Measurements from ENCODE around the gene FGF1. TPM values are rescaled to one million over a fixed set of nuclear protein-coding genes. Genes with fewer than 3 reads are reported as not detected.

The FGF1 gene
- total RNA-seq, 1 donor = 1.2 TPM

GRCh38 chr5:142664067-142664466, 21.8 kb downstream of the FGF1 start:
- no peak for TF ChIP-seq CTCF (IDR thresholded peaks at IDR 0.05; ENCODE audit: insufficient read depth, low read length)

GRCh38 chr5:142663246-142663645, 22.6 kb downstream of the FGF1 start:
- DNase-seq (ENCODE audit: low read depth) = no peak
- H3K4me3 ChIP-seq (ENCODE audit: low read depth, low read length) = no peak overlapping the region
- no peak for TF ChIP-seq CTCF (IDR thresholded peaks at IDR 0.05; ENCODE audit: insufficient read depth, low read length)

More at GRCh38 chr5:142664067-142664466, 21.8 kb downstream of the FGF1 start:
- no peak overlapping the region for H3K4me3 ChIP-seq (ENCODE audit: low read depth, low read length)
- DNase-seq (ENCODE audit: low read depth) = no peak

GRCh38 chr5:142661957-142662356, 23.9 kb downstream of the FGF1 start:
- TF ChIP-seq CTCF (IDR thresholded peaks at IDR 0.05; ENCODE audit: insufficient read depth, low read length) = no peak
- DNase-seq (ENCODE audit: low read depth) = no peak
- H3K4me3 ChIP-seq (ENCODE audit: low read depth, low read length) = no peak overlapping the region

GRCh38 chr5:142661143-142661542, 24.7 kb downstream of the FGF1 start:
- no peak for DNase-seq (ENCODE audit: low read depth)
- H3K4me3 ChIP-seq (ENCODE audit: low read depth, low read length) = no peak overlapping the region
- TF ChIP-seq CTCF (IDR thresholded peaks at IDR 0.05; ENCODE audit: insufficient read depth, low read length) = no peak

GRCh38 chr5:142660731-142661130, 25.2 kb downstream of the FGF1 start:
- DNase-seq (ENCODE audit: low read depth) = no peak
- TF ChIP-seq CTCF (IDR thresholded peaks at IDR 0.05; ENCODE audit: insufficient read depth, low read length) = no peak
- H3K4me3 ChIP-seq (ENCODE audit: low read depth, low read length) = no peak overlapping the region

GRCh38 chr5:142660196-142660595, 25.7 kb downstream of the FGF1 start:
- no peak overlapping the region for H3K4me3 ChIP-seq (ENCODE audit: low read depth, low read length)
- DNase-seq (ENCODE audit: low read depth) = no peak
- TF ChIP-seq CTCF (IDR thresholded peaks at IDR 0.05; ENCODE audit: insufficient read depth, low read length) = no peak

- H3K4me3 ChIP-seq (ENCODE audit: low read depth, low read length) = no peak overlapping the region
- peak; percentile 31 for DNase-seq (ENCODE audit: low read depth)
- TF ChIP-seq CTCF (IDR thresholded peaks at IDR 0.05; ENCODE audit: insufficient read depth, low read length) = no peak
Measured at GRCh38 chr5:142659405-142659804, 26.5 kb downstream of the FGF1 start.

All from fibroblast of the aortic adventitia (primary cell).